ENCODE measurements around the gene NXPE4. TPM values are rescaled to one million over a fixed set of nuclear protein-coding genes. Genes with fewer than 3 reads are reported as not detected.
A peak's percentile ranks its signal among the peaks of the same experiment; 100 is the strongest.

Gene NXPE4
- total and polyA plus RNA-seq, 9 of the 15 experiments (the other 6 are each of a cell fraction or from before 2014, with no cell fraction given), result not detected

- TF ChIP-seq SMARCA5 (IDR thresholded peaks at IDR 0.05), result no peak
Measured at GRCh38 chr11:114596175-114596919, 761 bp upstream of the NXPE4 start (continued).

GRCh38 chr11:114594703-114595102 is 883 bp downstream of the NXPE4 start:
- H3K9ac ChIP-seq (ENCODE audit: insufficient read depth in 1 of 2, low read depth in 2 of 2, low read length in 2 of 2), result no peak overlapping the region
- H3K9me1 ChIP-seq (ENCODE audit: control insufficient read depth, insufficient read depth, low read length), result no peaks in the 10 kb centered on the region
- H3K9me3 ChIP-seq (replicated peaks; ENCODE audit: control insufficient read depth, insufficient read depth, low read depth, low read length), result no peaks in the 10 kb centered on the region
- no peak for ATAC-seq
- H3K4me1 ChIP-seq (replicated peaks in 1 of 2; ENCODE audit: control insufficient read depth in 2 of 2, insufficient read depth in 2 of 2, low read length in 2 of 2), result no peaks in the 10 kb centered on the region
- H3K4me2 ChIP-seq (ENCODE audit: insufficient read depth, low read length), result no peak overlapping the region
- H3K79me2 ChIP-seq (ENCODE audit: control insufficient read depth, insufficient read depth, low read length), result no peaks in the 10 kb centered on the region
- in situ Hi-C loops (cut with MboI) (loop anchor here (10.0 kb wide), 1 partner anchor 140 kb away; no protein-coding TSS in a partner anchor), intact Hi-C loops (cut with micrococcal nuclease) (no loop called here)
- H4K20me1 ChIP-seq (replicated peaks; ENCODE audit: control insufficient read depth, insufficient read depth, low read length), result no peaks in the 10 kb centered on the region
- FAIRE-seq, result no peak
- H3K27me3 ChIP-seq (ENCODE audit: control insufficient read depth in 2 of 2, insufficient read depth in 2 of 2, low read length in 2 of 2), result no peaks in the 10 kb centered on the region; a peak in 1 of 5 replicates
- H3K4me3 ChIP-seq, result no peak overlapping the region
- DNase-seq (ENCODE audit: extremely low read depth in 1 of 4, low spot score in 3 of 4), result no peak
- no peak overlapping the region for H3K27ac ChIP-seq (ENCODE audit: extremely low read depth, low read depth, low read length)
- no peak overlapping the region for H2AFZ ChIP-seq (ENCODE audit: low read depth, low read length)
- ChIA-PET CTCF (ENCODE audit: low intra/inter-chr PET ratio) (no interaction called here), POLR2A (no interaction called here)
- TF ChIP-seq OTX1 (CRISPR knock-in tag; IDR thresholded peaks at IDR 0.05) (no peak), PRDM10 (IDR thresholded peaks at IDR 0.05; ENCODE audit: partially characterized antibody) (peak; percentile 76)
- 0% methylated on average over 3 of the region's 3 CpGs for WGBS (ENCODE audit: insufficient coverage, low coverage, missing lambda C conversion rate)
- no peaks in the 10 kb centered on the region for H3K36me3 ChIP-seq (ENCODE audit: control insufficient read depth, insufficient read depth, low read length)
- BruUV-seq (replicated peaks), result no TSS peak

All from K562 (cell line).